OCI-LY1 (cell line): ENCODE results near the gene TGFB2.

ENCODE experiments used
- H2AFZ ChIP-seq: fragments of 200-600 bp; sonication (generic), shearing (Covaris generic); 2 replicates; pipeline ENCODE4 v1.6.0; 2014; ENCODE audit warnings: antibody characterized with exemption, mild to moderate bottlenecking, low read length
- H3F3A ChIP-seq: fragments of 200-600 bp; sonication (generic), shearing (Covaris generic); 2 replicates; pipeline ENCODE4 v1.6.0; 2014; ENCODE audit warnings: mild to moderate bottlenecking, antibody characterized with exemption, low read length, moderate library complexity; ENCODE audit not compliant: insufficient read depth
- H3K27ac ChIP-seq: fragments of 200-600 bp; sonication (generic); 2 replicates; pipeline ENCODE4 v1.5.1; 2014; ENCODE audit warnings: low read length, mixed run types, mild to moderate bottlenecking, low read depth; ENCODE audit not compliant: poor library complexity, severe bottlenecking
- H3K27me3 ChIP-seq: fragments of 200-600 bp; sonication (generic); 2 replicates; pipeline ENCODE4 v1.6.0; 2014; ENCODE audit warnings: antibody characterized with exemption, mild to moderate bottlenecking, low read length, moderate library complexity; ENCODE audit not compliant: insufficient read depth
- H3K36me3 ChIP-seq: fragments of 200-600 bp; sonication (generic); 2 replicates; pipeline ENCODE4 v1.6.1; 2014; ENCODE audit warnings: mild to moderate bottlenecking, antibody characterized with exemption, low read length, moderate library complexity, mixed read lengths; ENCODE audit not compliant: insufficient read depth
- H3K4me1 ChIP-seq: fragments of 200-600 bp; sonication (generic); 2 replicates; pipeline ENCODE4 v1.5.1; 2014; ENCODE audit warnings: mild to moderate bottlenecking, low read length, moderate library complexity; ENCODE audit not compliant: insufficient read depth, severe bottlenecking
- H3K4me2 ChIP-seq: fragments of 200-600 bp; sonication (generic), shearing (Covaris generic); 2 replicates; pipeline ENCODE4 v1.6.1; 2014; ENCODE audit warnings: low read length
- H3K4me3 ChIP-seq: fragments of 200-600 bp; sonication (generic); 2 replicates; pipeline ENCODE4 v1.5.1; 2014; ENCODE audit warnings: low read length, low read depth, mild to moderate bottlenecking, mixed read lengths; ENCODE audit not compliant: poor library complexity, severe bottlenecking
- H3K79me2 ChIP-seq: fragments of 200-600 bp; shearing (Covaris generic); 2 replicates; pipeline ENCODE4 v1.6.1; 2016; ENCODE audit warnings: mixed run types, low read length, mixed read lengths; ENCODE audit not compliant: insufficient read depth
- H3K9ac ChIP-seq: fragments of 200-600 bp; sonication (generic), shearing (Covaris generic); 2 replicates; pipeline ENCODE4 v1.6.1; 2014; ENCODE audit warnings: mild to moderate bottlenecking, low read length, mixed read lengths
- H3K9me2 ChIP-seq: fragments of 200-600 bp; sonication (generic), shearing (Covaris generic); 2 replicates; pipeline ENCODE4 v1.6.1; 2014; ENCODE audit warnings: low read depth, mild to moderate bottlenecking, low read length, mixed read lengths
- H3K9me3 ChIP-seq: fragments of 200-600 bp; shearing (Covaris generic); 2 replicates; pipeline ENCODE4 v1.6.1; 2014; ENCODE audit warnings: low read length, mixed read lengths
- H4K20me1 ChIP-seq: fragments of 200-600 bp; sonication (generic), shearing (Covaris generic); 2 replicates; pipeline ENCODE4 v1.6.0; 2016; ENCODE audit warnings: mild to moderate bottlenecking, low read length; ENCODE audit not compliant: insufficient read depth
- EZH2 ChIP-seq: fragments of 200-600 bp; sonication (generic), shearing (Covaris generic); IDR thresholded peaks from 2 replicates; pipeline ENCODE4 v1.8.0; 2017; ENCODE audit warnings: borderline replicate concordance, mixed run types, mild to moderate bottlenecking, antibody characterized with exemption, low read length, moderate library complexity, mixed read lengths
- TF ChIP-seq, protein P1 (sequence below): fragments of 200-600 bp; sonication (generic), shearing (Covaris generic); IDR thresholded peaks from 2 replicates; pipeline ENCODE4 v1.5.1; 2017; ENCODE audit warnings: mild to moderate bottlenecking, antibody characterized with exemption, low read length, moderate library complexity, mixed read lengths

The TGFB2 gene

DNA sequence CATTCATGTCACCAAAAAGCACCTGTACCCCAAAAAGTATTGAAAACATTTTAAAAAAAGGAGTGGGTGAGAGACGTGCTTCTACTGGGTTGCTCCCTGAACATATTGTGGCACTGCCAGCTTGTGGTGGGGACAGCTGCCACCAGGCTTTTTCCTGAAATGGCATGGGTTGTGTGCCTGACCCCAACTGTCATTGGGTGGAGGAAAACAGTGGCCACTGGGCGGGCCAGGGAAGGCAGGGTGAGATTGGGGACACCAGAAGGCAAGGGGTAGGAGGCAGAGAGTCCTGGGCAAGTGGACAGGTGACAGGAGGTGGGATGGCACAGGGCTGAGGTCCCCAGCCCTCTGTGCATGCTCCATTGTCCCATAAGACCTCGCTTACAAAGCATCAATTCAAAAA, 55.5 kb downstream of the TGFB2 start:
- H3F3A ChIP-seq: no peaks in the 10 kb centered on the region
- H3K9ac ChIP-seq: no peak overlapping the region
- no peaks in the 10 kb centered on the region for H3K36me3 ChIP-seq
- H3K9me2 ChIP-seq: no peaks in the 10 kb centered on the region
- no peaks in the 10 kb centered on the region for H3K9me3 ChIP-seq
- no peak overlapping the region for H3K4me2 ChIP-seq
- TF ChIP-seq EZH2: no peak
- TF ChIP-seq, protein P1, sequence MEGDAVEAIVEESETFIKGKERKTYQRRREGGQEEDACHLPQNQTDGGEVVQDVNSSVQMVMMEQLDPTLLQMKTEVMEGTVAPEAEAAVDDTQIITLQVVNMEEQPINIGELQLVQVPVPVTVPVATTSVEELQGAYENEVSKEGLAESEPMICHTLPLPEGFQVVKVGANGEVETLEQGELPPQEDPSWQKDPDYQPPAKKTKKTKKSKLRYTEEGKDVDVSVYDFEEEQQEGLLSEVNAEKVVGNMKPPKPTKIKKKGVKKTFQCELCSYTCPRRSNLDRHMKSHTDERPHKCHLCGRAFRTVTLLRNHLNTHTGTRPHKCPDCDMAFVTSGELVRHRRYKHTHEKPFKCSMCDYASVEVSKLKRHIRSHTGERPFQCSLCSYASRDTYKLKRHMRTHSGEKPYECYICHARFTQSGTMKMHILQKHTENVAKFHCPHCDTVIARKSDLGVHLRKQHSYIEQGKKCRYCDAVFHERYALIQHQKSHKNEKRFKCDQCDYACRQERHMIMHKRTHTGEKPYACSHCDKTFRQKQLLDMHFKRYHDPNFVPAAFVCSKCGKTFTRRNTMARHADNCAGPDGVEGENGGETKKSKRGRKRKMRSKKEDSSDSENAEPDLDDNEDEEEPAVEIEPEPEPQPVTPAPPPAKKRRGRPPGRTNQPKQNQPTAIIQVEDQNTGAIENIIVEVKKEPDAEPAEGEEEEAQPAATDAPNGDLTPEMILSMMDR: no peak
- no peaks in the 10 kb centered on the region; the same call in 1 of the 2 replicates for H3K27me3 ChIP-seq
- no peaks in the 10 kb centered on the region for H3K79me2 ChIP-seq
- H3K27ac ChIP-seq: no peak overlapping the region
- H3K4me3 ChIP-seq: no peak overlapping the region
- H2AFZ ChIP-seq: no peak overlapping the region
- H3K4me1 ChIP-seq: no peaks in the 10 kb centered on the region
- no peaks in the 10 kb centered on the region for H4K20me1 ChIP-seq

DNA sequence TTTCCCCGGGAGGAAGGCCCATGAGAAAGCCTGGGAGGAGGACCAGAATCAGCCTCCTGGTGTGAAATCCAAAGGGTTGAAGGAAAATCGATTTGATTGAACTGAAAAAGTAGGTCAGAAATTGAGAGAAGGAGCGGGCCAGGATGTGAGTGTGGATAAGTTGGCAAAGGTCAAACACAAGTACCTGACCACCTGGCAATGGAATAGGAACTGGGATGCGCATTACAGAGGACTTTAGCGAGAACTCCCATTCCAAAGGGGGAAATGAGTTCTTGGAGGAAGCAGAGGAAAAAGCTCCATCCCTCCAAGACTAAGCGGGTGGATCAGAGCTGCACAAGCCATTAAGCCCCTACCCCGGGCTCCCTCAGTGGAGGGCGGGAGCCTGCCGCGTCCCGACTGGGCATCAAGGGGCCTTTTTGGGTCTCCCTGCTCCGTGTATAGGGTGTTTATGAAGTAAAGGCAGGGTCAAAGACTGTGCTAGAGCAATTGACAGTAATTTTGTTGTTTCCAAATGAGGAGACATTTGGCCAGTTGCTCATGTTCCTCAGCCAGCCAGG, 56.4 kb downstream of the TGFB2 start:
- TF ChIP-seq EZH2: no peak
- TF ChIP-seq, protein P1: no peak
- Histone ChIP-seq H3K9ac (no peak overlapping the region), H3K4me2 (no peak overlapping the region)

DNA sequence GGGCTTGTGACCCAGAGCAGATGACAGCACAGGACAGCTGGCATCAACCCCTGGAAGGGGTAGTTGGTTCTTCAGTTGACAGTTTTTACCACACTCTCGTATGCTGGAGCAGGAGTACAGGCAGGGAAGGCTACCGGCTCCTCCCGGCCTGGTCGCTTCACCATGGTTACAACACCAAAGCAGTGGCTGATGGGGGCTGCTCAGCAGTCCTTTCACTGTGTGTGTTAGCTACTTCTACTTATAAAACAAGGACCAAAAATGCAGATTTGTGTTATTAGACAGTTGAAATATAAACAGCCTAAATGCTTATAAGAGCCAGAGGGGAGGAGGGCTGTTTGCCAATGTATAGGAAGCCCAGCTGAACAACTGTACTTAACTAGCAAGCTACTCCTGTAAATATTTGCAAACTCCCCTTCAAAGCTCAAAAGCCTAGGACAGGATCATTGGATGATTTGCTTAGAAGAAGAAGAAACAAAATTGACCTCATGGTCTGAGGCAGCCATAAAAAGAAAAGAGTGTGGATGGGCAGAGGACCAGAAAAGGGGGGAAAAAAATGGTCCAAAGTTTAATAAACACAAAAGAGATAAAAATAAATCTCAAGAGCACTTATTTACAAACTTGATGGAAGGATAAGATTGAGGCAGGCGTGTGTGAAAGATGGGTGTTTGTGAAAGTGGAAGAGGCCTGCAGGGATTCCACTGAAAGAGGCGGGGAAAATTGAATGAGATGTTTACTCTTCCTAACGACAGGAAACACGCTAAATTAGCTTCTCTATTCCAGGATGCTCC, 57.1 kb downstream of the TGFB2 start:
- no peaks in the 10 kb centered on the region for H3K9me2 ChIP-seq
- H3K9me3 ChIP-seq: no peaks in the 10 kb centered on the region
- no peak overlapping the region for H3K4me2 ChIP-seq
- no peak overlapping the region for H3K27ac ChIP-seq
- H3F3A ChIP-seq: no peaks in the 10 kb centered on the region
- no peak overlapping the region for H3K9ac ChIP-seq
- H3K4me1 ChIP-seq: no peaks in the 10 kb centered on the region
- no peak overlapping the region for H2AFZ ChIP-seq
- H3K27me3 ChIP-seq: no peaks in the 10 kb centered on the region; the same call in 1 of the 2 replicates
- TF ChIP-seq, protein P1: no peak
- TF ChIP-seq EZH2: no peak
- no peak overlapping the region for H3K4me3 ChIP-seq
- H3K36me3 ChIP-seq: no peaks in the 10 kb centered on the region
- H4K20me1 ChIP-seq: no peaks in the 10 kb centered on the region
- no peaks in the 10 kb centered on the region for H3K79me2 ChIP-seq

More for the DNA sequence above, 56.4 kb downstream of the TGFB2 start:
- H3K36me3 ChIP-seq: no peaks in the 10 kb centered on the region
- H3K9me2 ChIP-seq: no peaks in the 10 kb centered on the region
- H4K20me1 ChIP-seq: no peaks in the 10 kb centered on the region
- no peaks in the 10 kb centered on the region for H3F3A ChIP-seq
- H3K27ac ChIP-seq: no peak overlapping the region
- H3K9me3 ChIP-seq: no peaks in the 10 kb centered on the region
- no peak overlapping the region for H2AFZ ChIP-seq
- H3K79me2 ChIP-seq: no peaks in the 10 kb centered on the region
- no peak overlapping the region for H3K4me3 ChIP-seq
- H3K4me1 ChIP-seq: no peaks in the 10 kb centered on the region
- no peaks in the 10 kb centered on the region; the same call in 1 of the 2 replicates for H3K27me3 ChIP-seq
